Stimulated activated CD8-positive, alpha-beta memory T cell treated with anti-CD3 and anti-CD28 coated beads, Interleukin-4, amount 100 ng/mL, for 24 hours (primary cell): ENCODE measurements around the gene TMEM39B.
"Not testable (repeated sequence)": the region's sequence is repeated elsewhere in the genome, so short reads cannot be mapped to it uniquely, and the experiment has no call there.

Source experiments
- DNase-seq: peaks from one replicate; pipeline ENCODE4 v3.0.0-alpha.2; 2020; ENCODE audit warnings: low read depth

The TMEM39B gene

GRCh38 chr1:32072622-32073298, at the start of gene TMEM39B:
TMEM39B (plus strand) TSS chr1:32072939; CDS start chr1:32073048, 109 bp downstream.
- peak; percentile 86 for DNase-seq

DNA sequence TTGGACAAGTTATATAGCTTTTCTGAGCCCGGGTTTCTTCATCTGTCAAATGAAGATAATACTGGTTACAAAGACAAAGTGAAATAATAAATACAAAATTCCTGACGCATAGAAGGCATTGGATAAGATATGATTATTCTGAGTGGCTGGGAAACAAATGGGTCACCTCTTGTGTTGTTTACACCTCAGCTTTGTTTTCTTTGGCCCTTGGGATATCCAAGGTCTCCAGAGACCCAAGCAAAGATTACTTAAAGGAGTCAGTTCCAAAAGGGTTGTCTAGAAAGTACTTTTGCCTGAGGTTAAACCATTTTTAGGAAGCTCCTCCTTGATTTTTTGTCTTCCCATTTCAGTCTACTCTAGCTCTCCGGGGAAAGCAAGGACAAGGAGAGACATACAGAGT, 49.4 kb upstream of the TMEM39B start:
- no peak for DNase-seq

DNA sequence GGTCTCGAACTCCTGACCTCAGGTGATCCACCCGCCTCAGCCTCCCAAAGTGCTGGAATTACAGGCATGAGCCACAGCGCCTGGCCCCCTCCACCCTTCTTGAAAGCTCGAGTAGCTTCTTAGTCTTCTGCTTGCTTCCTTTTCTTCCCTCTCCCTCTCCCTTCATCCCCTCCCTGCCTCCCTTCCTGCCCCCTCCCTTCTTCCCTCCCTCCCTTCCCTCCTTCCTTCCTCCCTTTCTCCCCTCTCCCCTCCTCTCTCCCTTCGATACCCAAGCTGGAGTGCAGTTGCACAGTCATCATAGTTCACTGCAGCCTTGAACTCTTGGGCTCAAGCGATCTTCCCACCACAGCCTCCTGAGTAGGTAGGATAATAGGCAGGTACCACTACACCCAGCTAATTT, 47.2 kb upstream of the TMEM39B start:
- no peak for DNase-seq

GRCh38 chr1:32028746-32029145, 44.0 kb upstream of the TMEM39B start:
- DNase-seq: no peak

GRCh38 chr1:32031578-32032274, 41.0 kb upstream of the TMEM39B start:
- DNase-seq: no peak

DNA sequence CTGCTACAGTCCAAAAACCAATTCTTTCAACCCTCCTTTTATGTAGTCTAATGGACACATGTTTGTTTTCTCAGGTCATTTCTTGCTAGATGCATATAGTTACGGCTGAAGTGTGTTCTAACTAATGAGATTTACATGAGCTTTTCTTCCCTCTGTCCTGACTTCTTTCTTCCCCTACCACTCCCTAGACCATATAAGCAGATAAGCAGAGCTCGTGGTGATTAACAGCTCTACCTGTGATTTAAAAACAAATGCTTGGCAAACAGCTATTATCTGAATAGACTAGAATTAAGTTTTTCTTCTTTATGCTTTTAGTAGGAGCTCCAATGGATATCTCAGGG, 40.5 kb upstream of the TMEM39B start:
- no peak for DNase-seq

GRCh38 chr1:32035119-32035518, 37.6 kb upstream of the TMEM39B start:
- no peak for DNase-seq

- no peak for DNase-seq
Observed at GRCh38 chr1:32040711-32041110, 32.0 kb upstream of the TMEM39B start.

DNA sequence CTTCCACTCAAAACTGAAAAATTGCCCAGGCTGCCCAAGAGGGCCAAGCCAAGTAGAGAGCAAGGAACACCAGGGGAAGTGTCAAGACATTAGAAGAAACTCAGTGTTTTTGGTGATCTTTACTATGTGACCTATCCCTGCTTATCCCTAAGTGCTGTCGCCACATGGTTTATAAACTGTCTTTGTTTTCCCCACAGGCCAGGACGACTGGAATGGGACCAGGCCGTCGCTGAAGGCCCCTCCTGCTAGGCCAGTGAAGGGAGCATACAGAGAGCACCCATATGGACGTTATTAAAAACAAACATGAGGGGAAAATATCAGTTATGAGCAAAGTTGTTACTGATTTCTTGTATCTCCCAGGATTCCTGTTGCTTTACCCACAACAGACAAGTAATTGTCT, 30.4 kb upstream of the TMEM39B start:
- no peak for DNase-seq

GRCh38 chr1:32044234-32044633, 28.5 kb upstream of the TMEM39B start:
- DNase-seq: no peak

GRCh38 chr1:32045772-32046171, 27.0 kb upstream of the TMEM39B start:
- no peak for DNase-seq

GRCh38 chr1:32047701-32048100, 25.0 kb upstream of the TMEM39B start:
- no peak for DNase-seq

DNA sequence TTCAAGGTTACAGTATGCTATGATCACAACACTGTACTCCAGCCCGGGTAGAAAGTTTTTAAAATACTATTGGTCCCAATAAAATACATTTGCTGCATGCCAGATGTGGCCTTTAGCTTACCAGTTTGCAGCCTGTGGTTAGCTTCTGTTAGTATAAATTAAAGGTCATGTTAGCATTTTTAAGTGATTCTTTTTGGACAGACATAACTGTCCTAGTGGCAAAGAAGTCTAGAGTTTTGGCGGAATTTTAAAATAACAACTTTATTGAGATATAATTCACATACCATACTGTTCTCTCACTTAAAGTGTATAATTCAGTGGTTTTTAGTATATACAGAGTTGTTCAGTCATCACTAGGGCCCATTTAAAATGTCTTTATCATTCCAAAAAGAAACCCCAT, 24.3 kb upstream of the TMEM39B start:
- DNase-seq: no peak

DNA sequence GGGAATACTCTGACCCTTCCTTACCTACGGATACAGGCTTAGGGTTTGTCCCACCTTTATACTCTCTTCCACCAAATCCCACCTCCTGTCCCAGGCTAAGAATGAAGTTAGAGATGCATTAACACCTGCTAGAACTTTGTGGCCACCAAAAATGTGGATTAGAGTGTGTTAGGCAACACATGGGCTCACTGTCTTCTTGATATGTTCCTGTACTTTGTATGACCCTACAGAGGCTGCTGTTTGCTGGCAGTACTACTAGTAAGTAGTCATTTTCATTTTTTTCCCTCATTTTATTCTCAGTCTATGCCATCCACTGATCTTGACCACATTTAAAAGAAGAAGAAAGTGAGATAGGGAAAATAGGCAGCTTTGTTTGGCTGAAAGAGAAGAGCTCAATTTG, 21.0 kb upstream of the TMEM39B start:
- DNase-seq: no peak

DNA sequence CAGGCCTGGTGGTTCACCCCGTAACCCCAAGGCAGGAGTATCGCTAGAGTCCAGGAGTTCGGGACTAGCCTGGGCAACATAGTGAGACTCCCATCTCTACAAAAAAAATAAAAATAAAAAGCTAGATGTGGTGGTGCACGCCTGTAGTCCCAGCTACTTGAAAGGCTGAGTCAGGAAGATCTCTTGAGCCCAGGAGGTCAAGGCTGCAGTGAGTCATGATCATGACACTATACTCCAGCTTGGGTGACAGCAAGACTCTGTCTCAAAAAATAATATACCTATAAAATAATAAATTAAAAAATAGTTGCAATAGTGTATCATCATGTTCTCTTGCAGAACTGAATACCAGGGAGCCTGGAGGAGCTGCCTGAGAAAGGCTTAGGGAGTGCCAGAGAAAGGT, 19.9 kb upstream of the TMEM39B start:
- no peak for DNase-seq

DNA sequence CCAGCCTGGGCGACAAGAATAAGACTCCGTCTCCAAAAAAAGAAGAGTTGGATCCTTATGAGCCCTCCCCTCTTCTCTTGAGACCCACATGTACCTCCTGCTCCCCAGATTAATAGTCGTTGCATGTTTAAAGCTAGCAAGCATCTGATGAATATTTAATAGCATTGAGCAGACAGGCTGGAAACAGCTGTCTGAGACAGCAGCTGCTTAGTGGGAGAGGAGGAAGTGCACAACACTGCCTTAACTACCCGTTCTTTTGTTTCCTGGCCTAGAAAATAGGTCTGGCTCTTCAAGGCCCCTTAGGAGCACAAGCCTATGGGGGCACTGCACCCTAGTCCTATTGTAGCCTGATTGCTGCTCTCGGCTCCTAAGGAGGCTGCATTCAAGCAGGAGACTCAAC, 17.3 kb upstream of the TMEM39B start:
- DNase-seq: no peak

- DNase-seq: no peak
Observed at GRCh38 chr1:32056598-32056997, 16.1 kb upstream of the TMEM39B start.

DNA sequence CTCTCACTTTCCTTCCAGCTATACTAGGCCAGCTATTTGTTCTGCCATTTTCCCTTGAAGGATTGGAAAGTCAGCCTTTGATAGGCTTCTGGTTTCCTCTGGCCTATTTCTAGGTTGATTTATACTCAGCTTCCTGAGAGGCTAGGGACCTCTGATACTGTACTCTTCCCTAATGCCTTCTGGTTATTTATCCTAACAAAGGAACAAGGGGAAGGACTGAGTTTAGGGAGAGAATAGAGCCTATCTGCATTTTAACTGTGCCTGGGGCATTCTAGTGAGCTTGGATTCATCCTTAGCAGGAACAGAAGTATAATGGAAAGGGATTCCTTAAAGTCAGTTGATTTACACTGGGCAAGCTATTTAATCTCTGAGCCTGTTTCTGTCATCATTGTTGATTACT, 11.8 kb upstream of the TMEM39B start:
- DNase-seq: no peak

DNA sequence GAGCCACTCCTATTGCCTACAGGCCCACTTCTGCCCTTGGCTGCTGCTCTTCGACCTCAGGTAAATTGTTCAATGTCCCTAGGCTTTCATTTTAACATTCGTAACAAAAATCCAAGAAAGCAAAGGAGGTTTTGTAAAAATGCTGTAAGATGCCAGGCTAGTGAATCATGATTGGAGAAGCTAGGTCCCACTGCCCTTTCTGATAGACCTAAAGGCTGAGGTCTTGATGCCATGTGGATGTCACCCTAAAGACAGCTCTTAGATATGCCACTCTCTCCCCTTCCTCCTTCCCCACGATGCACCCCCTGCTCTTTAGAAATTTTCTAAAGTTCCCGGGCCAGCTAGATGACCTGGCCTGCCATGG, 9.9 kb upstream of the TMEM39B start:
- DNase-seq: no peak

DNA sequence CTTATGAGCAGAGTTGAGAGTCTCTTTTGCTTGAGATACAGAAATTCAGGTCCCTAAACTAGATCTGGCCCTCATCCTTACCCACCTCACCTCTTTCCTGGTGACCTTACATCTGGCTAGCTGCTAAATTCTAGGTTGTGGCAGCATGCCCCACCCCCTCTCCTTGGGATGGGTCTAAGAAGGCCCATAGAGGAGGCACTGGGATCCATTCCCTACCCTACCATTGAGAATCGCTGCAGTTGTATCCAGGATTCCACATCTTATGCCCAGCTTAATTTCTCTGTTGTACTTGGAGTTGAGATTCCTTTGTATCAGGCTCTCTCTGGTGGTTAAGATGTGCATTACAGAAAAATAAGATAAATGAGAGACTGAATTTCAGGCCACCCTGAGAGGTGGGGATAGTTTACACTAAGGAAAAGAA, 9.5 kb upstream of the TMEM39B start:
- DNase-seq: no peak

DNA sequence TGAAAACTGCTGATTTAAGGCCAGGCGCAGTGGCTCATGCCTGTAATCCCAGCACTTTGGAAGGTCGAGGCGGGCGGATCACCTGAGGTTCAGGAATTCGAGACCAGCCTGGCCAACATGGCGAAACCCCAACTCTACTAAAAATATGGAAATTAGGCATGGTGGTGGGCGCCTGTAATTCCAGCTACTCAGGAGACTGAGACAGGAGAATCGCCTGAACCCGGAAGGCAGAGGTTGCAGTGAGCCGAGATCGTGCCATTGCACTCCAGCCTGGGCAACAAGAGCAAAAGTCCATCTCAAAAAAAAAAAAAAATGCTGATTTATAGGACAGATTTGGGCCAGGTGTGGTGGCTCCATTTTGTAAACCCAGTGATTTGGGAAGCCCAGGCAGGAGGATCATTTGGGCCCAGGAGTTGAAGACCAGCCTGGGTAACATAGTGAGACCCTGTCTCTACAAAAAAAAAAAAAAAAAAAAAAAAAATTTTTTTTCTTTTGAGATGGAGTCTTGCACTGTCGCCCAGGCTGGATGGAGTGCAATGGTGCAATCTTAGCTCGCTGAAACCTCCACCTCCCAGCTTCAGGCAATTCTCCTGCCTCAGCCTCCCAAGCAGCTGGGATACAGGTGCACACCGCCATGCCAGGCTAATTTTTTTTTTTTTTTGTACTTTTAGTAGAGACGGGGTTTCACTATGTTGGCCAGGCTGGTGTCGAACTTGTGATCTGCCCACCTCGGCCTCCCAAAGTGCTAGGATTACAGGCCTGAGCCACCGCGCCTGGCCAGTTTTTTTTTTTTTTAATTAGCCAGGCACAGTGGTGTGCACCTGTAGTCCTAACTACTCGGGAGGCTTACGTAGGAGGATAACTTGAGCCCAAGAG, 6.9 kb upstream of the TMEM39B start:
- not testable (repeated sequence) for DNase-seq

DNA sequence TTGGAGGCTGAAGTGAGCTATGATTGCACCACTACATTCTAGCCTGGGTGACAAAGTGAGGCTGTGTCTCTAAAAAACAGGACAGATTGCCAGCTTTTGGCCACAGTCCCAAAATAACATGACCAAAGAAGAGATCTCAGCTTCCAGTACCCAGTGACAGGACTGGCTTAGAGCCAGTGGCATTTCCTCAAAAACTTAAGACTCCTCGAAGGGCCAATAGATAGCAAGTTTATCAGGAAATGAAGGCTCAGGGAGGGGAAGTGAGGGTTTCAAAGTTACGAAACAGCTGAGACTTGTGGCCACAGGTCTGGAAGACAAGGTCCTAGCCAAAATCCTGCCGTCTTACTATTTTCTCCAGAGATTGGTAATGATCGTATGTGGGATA, 6.3 kb upstream of the TMEM39B start:
- DNase-seq: no peak

DNA sequence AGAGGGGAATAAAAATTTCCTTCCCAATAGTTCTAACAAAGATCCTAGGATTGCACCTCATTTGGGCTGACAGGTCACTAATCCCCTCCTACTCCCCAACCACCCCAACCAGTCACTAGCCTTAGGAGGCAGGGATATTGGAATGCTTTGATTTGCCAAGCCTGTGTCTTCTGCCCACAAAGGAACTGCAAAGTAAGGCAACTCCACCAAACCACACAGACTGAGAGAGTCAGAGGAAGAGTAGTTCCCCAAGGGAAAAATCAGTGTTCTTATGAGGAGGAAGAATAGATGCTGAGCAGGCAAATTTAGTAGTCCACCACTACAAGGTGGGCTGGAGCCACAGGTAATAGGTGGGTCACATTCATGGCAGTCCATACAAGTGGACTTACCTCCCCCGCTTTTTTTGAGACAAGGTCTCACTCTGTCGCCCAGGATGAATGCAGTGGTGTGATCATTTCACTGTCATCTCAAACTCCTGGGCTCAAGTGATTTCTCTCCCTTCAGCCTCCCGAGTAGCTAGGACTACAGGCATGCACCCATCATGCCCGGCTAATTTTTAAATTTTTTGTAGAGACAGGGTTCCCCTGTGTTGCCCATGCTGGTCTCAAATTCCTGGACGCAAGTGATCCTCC, 3.7 kb upstream of the TMEM39B start:
- DNase-seq: no peak
